Measurements from ENCODE around the gene OLFM4. TPM values are rescaled to one million over a fixed set of nuclear protein-coding genes. Genes with fewer than 3 reads are reported as not detected.

Gene OLFM4
- polyA plus RNA-seq, 1 donor (not counting 4 experiments of a cell fraction or from before 2014, with no cell fraction given): not detected

GRCh38 chr13:52984881-52985363 lies 43.7 kb upstream of the OLFM4 start:
- Histone ChIP-seq H3K27me3 (ENCODE audit: control insufficient read depth, extremely low read depth, insufficient read depth, low read length) (no peaks in the 10 kb centered on the region), H3K27ac (ENCODE audit: control insufficient read depth, insufficient read depth, low read length) (no peak overlapping the region), H3K9me3 (ENCODE audit: control insufficient read depth, low read depth, low read length) (no peaks in the 10 kb centered on the region), H3K79me2 (ENCODE audit: control insufficient read depth, insufficient read depth, low read length) (no peaks in the 10 kb centered on the region), H3K4me1 (ENCODE audit: control insufficient read depth, extremely low read depth, insufficient read depth, low read length) (no peaks in the 10 kb centered on the region), H3K9me1 (ENCODE audit: control insufficient read depth, extremely low read depth, insufficient read depth, low read length) (no peaks in the 10 kb centered on the region), H3K36me3 (ENCODE audit: control insufficient read depth in 2 of 2, extremely low read depth in 1 of 2, insufficient read depth in 2 of 2, low read length in 2 of 2) (no peaks in the 10 kb centered on the region), H3K4me2 (ENCODE audit: control insufficient read depth, extremely low read depth, insufficient read depth, low read depth, low read length) (no peak overlapping the region), H2AFZ (ENCODE audit: control insufficient read depth, low read length) (no peak overlapping the region), H3K9ac (ENCODE audit: control insufficient read depth, extremely low read depth, insufficient read depth, low read length) (no peak overlapping the region), H4K20me1 (ENCODE audit: control insufficient read depth, extremely low read depth, insufficient read depth, low read length) (no peaks in the 10 kb centered on the region), H3K4me3 (ENCODE audit: control insufficient read depth in 2 of 3, extremely low read depth in 1 of 3, insufficient read depth in 2 of 3, low read depth in 1 of 3, low read length in 3 of 3) (no peak overlapping the region)
- dilution Hi-C loops (cut with MboI; ENCODE audit: extremely low pct_ligation_motif_present, low sequenced_read_pairs): no loop called here
- FAIRE-seq (no peak), DNase-seq (ENCODE audit: low read depth, low spot score) (no peak)
- TF ChIP-seq CTCF (optimal IDR thresholded peaks at IDR 0.05 in 1 of 3, IDR thresholded peaks at IDR 0.05 in 1 of 3, conservative IDR thresholded peaks at IDR 0.05 in 1 of 3; ENCODE audit: extremely low read depth in 1 of 3, insufficient read depth in 2 of 3, low read length in 3 of 3) (no peak), EZH2 (IDR thresholded peaks at IDR 0.05; ENCODE audit: low read length) (no peak)

GRCh38 chr13:52991344-52992020 lies 37.1 kb upstream of the OLFM4 start:
- no peak for TF ChIP-seq EZH2 (IDR thresholded peaks at IDR 0.05; ENCODE audit: low read length)
- TF ChIP-seq CTCF (optimal IDR thresholded peaks at IDR 0.05 in 1 of 3, IDR thresholded peaks at IDR 0.05 in 1 of 3, conservative IDR thresholded peaks at IDR 0.05 in 1 of 3; ENCODE audit: extremely low read depth in 1 of 3, insufficient read depth in 2 of 3, low read length in 3 of 3): no peak
- H3K27ac ChIP-seq (ENCODE audit: control insufficient read depth, insufficient read depth, low read length): no peak overlapping the region
- H3K9me3 ChIP-seq (ENCODE audit: control insufficient read depth, low read depth, low read length): no peaks in the 10 kb centered on the region
- no peaks in the 10 kb centered on the region for H3K9me1 ChIP-seq (ENCODE audit: control insufficient read depth, extremely low read depth, insufficient read depth, low read length)
- no peak for FAIRE-seq
- H3K9ac ChIP-seq (ENCODE audit: control insufficient read depth, extremely low read depth, insufficient read depth, low read length): no peak overlapping the region
- DNase-seq (ENCODE audit: low read depth, low spot score): no peak
- dilution Hi-C loops (cut with MboI; ENCODE audit: extremely low pct_ligation_motif_present, low sequenced_read_pairs): no loop called here
- H3K4me3 ChIP-seq (ENCODE audit: control insufficient read depth in 2 of 3, extremely low read depth in 1 of 3, insufficient read depth in 2 of 3, low read depth in 1 of 3, low read length in 3 of 3): no peak overlapping the region
- H3K4me1 ChIP-seq (ENCODE audit: control insufficient read depth, extremely low read depth, insufficient read depth, low read length): no peaks in the 10 kb centered on the region
- no peaks in the 10 kb centered on the region for H3K36me3 ChIP-seq (ENCODE audit: control insufficient read depth in 2 of 2, extremely low read depth in 1 of 2, insufficient read depth in 2 of 2, low read length in 2 of 2)
- H4K20me1 ChIP-seq (ENCODE audit: control insufficient read depth, extremely low read depth, insufficient read depth, low read length): no peaks in the 10 kb centered on the region
- no peak overlapping the region for H3K4me2 ChIP-seq (ENCODE audit: control insufficient read depth, extremely low read depth, insufficient read depth, low read depth, low read length)
- H3K27me3 ChIP-seq (ENCODE audit: control insufficient read depth, extremely low read depth, insufficient read depth, low read length): peaks cover 4% of the 10 kb centered on the region
- H3K79me2 ChIP-seq (ENCODE audit: control insufficient read depth, insufficient read depth, low read length): no peaks in the 10 kb centered on the region
- H2AFZ ChIP-seq (ENCODE audit: control insufficient read depth, low read length): no peak overlapping the region
